GM13976 (cell line): ENCODE results near the gene GABRA4.

Source experiments
- DNase-seq: peaks from one replicate; pipeline ENCODE4 v3.0.0; 2012; ENCODE audit warnings: low spot score
- in situ Hi-C: fragments of 300-500 bp; cut with MboI; formaldehyde crosslinking; loops from one replicate; pipeline ENCODE4 v1.12.0; 2022; ENCODE audit warnings: low sequenced_read_pairs, mixed read lengths, inconsistent platforms; ENCODE audit not compliant: unreplicated experiment
- TF ChIP-seq, protein P1 (sequence below): IDR thresholded peaks from 2 replicates; pipeline ENCODE4 v1.5.1; 2012; ENCODE audit warnings: borderline replicate concordance, mild to moderate bottlenecking; ENCODE audit not compliant: insufficient read depth; ENCODE audit errors: extremely low read depth, missing control alignments, control extremely low read depth

The GABRA4 gene

DNA sequence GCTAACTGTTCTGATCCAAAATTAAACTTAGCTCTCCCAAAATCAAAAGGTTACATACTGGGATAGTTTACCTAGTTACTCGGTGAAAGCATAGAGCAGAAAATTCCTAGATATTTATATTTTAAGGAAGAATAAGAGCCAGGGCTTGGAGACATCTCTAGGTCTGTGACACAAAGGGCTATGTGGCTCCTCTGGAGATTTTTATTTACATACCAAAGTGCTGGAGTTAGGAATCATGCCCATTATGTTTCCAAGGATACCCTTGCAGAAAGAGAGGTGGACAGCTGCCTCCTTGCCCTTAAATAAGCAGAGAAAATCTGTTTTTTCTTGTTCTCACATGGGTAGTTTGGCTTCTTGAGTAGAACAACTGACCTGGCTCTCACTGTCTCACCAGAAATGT, 93.3 kb downstream of the GABRA4 start:
- in situ Hi-C loops = no loop called here
- TF ChIP-seq, protein P1, sequence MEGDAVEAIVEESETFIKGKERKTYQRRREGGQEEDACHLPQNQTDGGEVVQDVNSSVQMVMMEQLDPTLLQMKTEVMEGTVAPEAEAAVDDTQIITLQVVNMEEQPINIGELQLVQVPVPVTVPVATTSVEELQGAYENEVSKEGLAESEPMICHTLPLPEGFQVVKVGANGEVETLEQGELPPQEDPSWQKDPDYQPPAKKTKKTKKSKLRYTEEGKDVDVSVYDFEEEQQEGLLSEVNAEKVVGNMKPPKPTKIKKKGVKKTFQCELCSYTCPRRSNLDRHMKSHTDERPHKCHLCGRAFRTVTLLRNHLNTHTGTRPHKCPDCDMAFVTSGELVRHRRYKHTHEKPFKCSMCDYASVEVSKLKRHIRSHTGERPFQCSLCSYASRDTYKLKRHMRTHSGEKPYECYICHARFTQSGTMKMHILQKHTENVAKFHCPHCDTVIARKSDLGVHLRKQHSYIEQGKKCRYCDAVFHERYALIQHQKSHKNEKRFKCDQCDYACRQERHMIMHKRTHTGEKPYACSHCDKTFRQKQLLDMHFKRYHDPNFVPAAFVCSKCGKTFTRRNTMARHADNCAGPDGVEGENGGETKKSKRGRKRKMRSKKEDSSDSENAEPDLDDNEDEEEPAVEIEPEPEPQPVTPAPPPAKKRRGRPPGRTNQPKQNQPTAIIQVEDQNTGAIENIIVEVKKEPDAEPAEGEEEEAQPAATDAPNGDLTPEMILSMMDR = no peak
- DNase-seq = no peak

DNA sequence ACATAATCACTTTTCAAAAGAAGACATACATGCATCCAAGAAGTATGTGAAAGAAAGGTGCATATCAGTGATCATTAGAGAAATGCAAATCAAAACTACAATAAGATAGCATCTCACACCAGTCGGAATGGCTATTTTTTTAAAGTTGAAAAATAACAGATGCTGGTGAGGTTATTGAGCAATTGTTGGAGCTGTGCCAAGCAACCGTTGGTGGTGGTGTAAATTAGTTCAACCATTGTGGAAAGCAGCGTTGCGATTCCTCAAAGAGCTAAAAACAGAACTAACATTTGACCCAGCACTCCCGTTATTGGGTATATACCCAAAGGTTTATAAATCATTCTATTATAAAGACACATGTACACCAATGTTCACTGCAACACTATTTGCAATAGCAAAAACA, 98.6 kb downstream of the GABRA4 start:
- no peak for DNase-seq
- TF ChIP-seq, protein P1 = no peak
- in situ Hi-C loops = no loop called here

DNA sequence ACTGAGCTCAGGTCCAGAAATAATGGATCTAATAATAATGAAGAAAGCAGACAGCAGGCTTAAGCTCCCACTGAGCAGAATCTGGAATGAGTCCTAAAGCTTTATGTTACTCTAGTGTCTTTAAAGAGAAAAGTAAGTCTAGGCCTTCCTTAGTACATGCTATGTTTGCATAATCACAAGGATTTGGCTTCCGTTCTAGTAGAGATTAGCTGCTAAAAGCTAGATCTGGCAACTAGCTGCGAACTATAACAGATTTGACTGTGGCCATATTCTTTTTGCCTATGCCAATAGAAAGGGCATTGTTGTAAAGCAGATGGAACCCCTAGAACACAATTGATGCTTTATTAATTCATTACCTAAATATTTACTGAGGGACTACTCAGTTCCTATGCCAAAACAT, 103.3 kb downstream of the GABRA4 start:
- no peak for DNase-seq
- in situ Hi-C loops = no loop called here
- TF ChIP-seq, protein P1 = no peak

DNA sequence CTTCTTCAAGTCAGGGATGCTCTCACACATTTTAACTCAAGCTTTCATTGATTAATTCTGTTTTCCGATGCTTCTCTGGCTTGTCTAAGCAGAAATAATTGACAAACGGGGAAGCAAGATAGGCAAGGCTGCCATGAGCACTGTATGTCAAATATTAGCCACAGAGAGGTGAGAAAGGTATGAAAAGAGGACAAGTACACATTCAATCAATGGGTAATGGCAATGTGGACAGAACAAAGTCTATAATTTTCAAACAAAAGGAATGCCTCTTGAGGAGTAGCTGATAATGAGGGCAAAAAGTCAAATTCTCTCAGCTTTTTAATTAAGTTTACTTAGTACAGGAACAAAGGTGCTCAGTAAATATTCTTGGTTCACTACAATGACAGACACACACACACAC, 104.0 kb downstream of the GABRA4 start:
- TF ChIP-seq, protein P1 = no peak
- in situ Hi-C loops = no loop called here

DNA sequence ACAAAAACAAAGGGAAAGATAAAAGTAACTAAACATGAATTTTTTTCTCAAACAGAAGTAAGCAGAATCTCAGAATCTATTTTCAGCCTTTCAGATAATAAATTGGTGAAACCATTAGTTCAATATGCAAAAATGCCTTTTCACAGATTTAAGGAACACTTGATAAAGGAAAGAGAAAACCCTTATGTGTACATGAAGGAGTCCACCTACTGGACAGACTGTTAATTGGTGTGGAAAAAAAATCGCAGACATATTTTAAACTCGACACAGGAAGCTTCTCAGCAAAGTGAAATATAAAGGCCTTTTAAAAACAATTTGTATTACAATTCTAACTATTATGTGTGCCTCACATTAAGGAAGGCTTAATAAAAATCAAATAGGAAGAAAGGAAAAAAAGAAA, 106.7 kb downstream of the GABRA4 start:
- DNase-seq = no peak
- TF ChIP-seq, protein P1 = no peak
- in situ Hi-C loops = no loop called here

More for the DNA sequence above, 104.0 kb downstream of the GABRA4 start:
- no peak for DNase-seq

DNA sequence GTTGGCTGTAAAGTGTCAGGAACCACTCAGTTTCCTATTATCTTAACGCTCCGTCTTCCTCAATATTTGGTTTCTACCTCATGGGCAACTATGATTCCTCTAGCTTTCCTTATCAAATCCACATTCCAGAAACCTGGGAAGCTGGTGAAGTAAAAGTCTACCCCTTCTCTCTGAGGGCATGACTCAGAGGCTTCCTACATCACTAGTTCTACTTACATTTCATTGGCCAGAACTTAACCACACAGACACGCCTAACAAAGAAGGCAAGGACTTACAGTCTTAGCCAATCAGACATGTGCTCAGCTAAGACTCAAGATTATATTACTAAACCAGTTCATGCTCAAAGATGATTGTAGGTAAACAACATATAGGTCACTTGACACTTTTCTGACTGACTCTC, 114.7 kb downstream of the GABRA4 start:
- TF ChIP-seq, protein P1 = no peak
- DNase-seq = no peak
- in situ Hi-C loops = no loop called here

DNA sequence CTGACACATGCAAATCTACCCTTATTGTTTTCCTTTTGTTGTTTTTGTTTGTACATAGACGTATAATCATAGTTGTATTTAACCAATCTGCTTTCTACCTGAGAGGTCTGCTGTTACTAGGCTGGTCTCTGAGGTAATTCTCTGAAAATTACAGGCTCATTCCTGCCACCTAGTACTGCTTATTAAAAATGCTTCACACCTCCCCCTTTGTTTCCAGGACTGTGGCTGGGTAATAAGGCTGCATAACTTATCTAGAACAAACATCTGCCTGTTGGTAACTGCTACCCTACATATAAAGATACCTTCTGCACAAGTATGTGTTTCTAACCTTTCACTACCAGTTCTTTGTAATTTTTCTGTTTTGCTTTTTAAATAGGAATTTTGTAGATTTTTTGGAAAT, 118.6 kb downstream of the GABRA4 start:
- no peak for DNase-seq
- in situ Hi-C loops = no loop called here

More for the DNA sequence above, 118.6 kb downstream of the GABRA4 start:
- TF ChIP-seq, protein P1 = no peak
